HepG2 (cell line): ENCODE data around the gene GPR152. TPM values are rescaled to one million over a fixed set of nuclear protein-coding genes. Genes with fewer than 3 reads are reported as not detected.
"Not testable (repeated sequence)": the region's sequence is repeated elsewhere in the genome, so short reads cannot be mapped to it uniquely, and the experiment has no call there.

Experiments used
- ATAC-seq: fragments of 200-7000 bp; cut with Tn5 transposase; 3 replicates; pipeline ENCODE4 v1.9.1; 2020; ENCODE audit warnings: mild to moderate bottlenecking, moderate library complexity
- BruUV-seq: library from RNA; stranded (reverse); fragments of 400-500 nt; replicated peaks from 2 replicates; lab custom pipeline; 2021; lab: Mats Ljungman, UMichigan
- CTCF ChIA-PET: fragments of 300-600 bp; formaldehyde crosslinking; extraction: SDS; loops from one replicate; lab custom pipeline; 2021; ENCODE audit warnings: low total read pairs, inconsistent platforms, low intra/inter-chr PET ratio; lab: Yijun Ruan, JAX
- POLR2A ChIA-PET: fragments of 350-600 bp; sonication (Branson Sonifier 250); formaldehyde crosslinking; loops from one replicate; lab custom pipeline; 2020; ENCODE audit warnings: antibody characterized with exemption, inconsistent platforms; lab: Yijun Ruan, JAX
- DNase-seq: peaks from one replicate; pipeline ENCODE4 v3.0.0-alpha.2; 2015; ENCODE audit warnings: low spot score
- FAIRE-seq: peaks from 3 replicates; lab custom pipeline; 2011; peaks lifted over from hg19 to GRCh38; lab: Jason Lieb, UNC
- H2AFZ ChIP-seq: one replicate; pipeline ENCODE4 v1.6.1; 2011; ENCODE audit warnings: low read length, inconsistent platforms
- H3K27ac ChIP-seq: fragments of 300-600 bp; 3 replicates; pipeline ENCODE4 v1.8.0; 2011; ENCODE audit warnings: mixed run types, mild to moderate bottlenecking, mixed read lengths, low read length, inconsistent platforms; ENCODE audit not compliant: insufficient read depth; ENCODE audit errors: extremely low read length
- H3K27me3 ChIP-seq, 2 experiments: fragments of 200-600 bp in 1 of 2; 2 replicates in 1 of 2; 3 replicates in 1 of 2; pipeline versions ENCODE4 v1.6.0 to v1.8.0; 2011; ENCODE audit warnings: low read length in 2 of 2, mild to moderate bottlenecking in 2 of 2, moderate library complexity in 2 of 2, inconsistent platforms in 1 of 2; ENCODE audit not compliant: insufficient read depth in 2 of 2, control insufficient read depth in 1 of 2
- H3K36me3 ChIP-seq, 2 experiments: fragments of 200-600 bp in 1 of 2; replicated peaks in 1 of 2; 2 replicates in 1 of 2; 3 replicates in 1 of 2; pipeline versions ENCODE4 v1.5.1 to v1.8.0; 2011; ENCODE audit warnings: low read length in 2 of 2, inconsistent platforms in 1 of 2; ENCODE audit not compliant: insufficient read depth in 2 of 2, control insufficient read depth in 1 of 2
- H3K4me1 ChIP-seq: 2 replicates; pipeline ENCODE4 v1.5.1; 2012; ENCODE audit warnings: low read length, inconsistent platforms; ENCODE audit not compliant: insufficient read depth
- H3K4me2 ChIP-seq: 2 replicates; pipeline ENCODE4 v1.6.0; 2011; ENCODE audit warnings: low read depth, low read length, inconsistent platforms
- H3K4me3 ChIP-seq, 3 experiments: fragments of 200-600 bp in 1 of 3; sonication (generic), shearing (Covaris generic) in 1 of 3; replicated peaks in 1 of 3; 2 replicates each; pipeline ENCODE4 v1.5.1; 2011 to 2016; ENCODE audit warnings: low read length in 3 of 3, inconsistent platforms in 2 of 3, low read depth in 2 of 3, mild to moderate bottlenecking in 2 of 3, control low read depth in 1 of 3, mixed read lengths in 1 of 3; ENCODE audit not compliant: insufficient read depth in 1 of 3
- H3K79me2 ChIP-seq: one replicate; pipeline ENCODE4 v1.6.1; 2011; ENCODE audit warnings: low read length, inconsistent platforms; ENCODE audit not compliant: insufficient read depth
- H3K9ac ChIP-seq: 2 replicates; pipeline ENCODE4 v1.6.0; 2011; ENCODE audit warnings: mild to moderate bottlenecking, low read depth, low read length, inconsistent platforms; ENCODE audit not compliant: insufficient read depth
- H3K9me3 ChIP-seq: 2 replicates; pipeline ENCODE4 v1.5.1; 2012; ENCODE audit warnings: mild to moderate bottlenecking, low read length
- H4K20me1 ChIP-seq: 2 replicates; pipeline ENCODE4 v1.6.0; 2011; ENCODE audit warnings: inconsistent platforms, mild to moderate bottlenecking, low read length, moderate library complexity; ENCODE audit not compliant: insufficient read depth
- SOX5 ChIP-seq: IDR thresholded peaks from 2 replicates; pipeline ENCODE4 v1.6.1; 2016; ENCODE audit warnings: borderline replicate concordance
- WGBS: methylation state at CpG from one replicate; pipeline ENCODE4 v1.1.6; 2017; ENCODE audit warnings: low lambda C conversion rate; 5-methylcytosine and 5-hydroxymethylcytosine counted together
- in situ Hi-C: cut with HindIII; loops from 2 replicates; pipeline ENCODE4 v1.10.0; 2017; ENCODE audit warnings: low pct_unique_long_range_greater_than_20kb; ENCODE audit not compliant: extremely low pct_ligation_motif_present
- intact Hi-C: fragments of 100-400 bp; cut with micrococcal nuclease; formaldehyde crosslinking; loops from one replicate; pipeline ENCODE4 v1.10.0; 2022; ENCODE audit not compliant: unreplicated experiment
- polyA plus RNA-seq, 8 experiments: library from polyadenylated mRNA; depleted of rRNA in 3 of 8; stranded (reverse) in 7 of 8; unstranded in 1 of 8; fragments of >200 nt; fragmentation: Illumina TruSeq in 4 of 8; extraction: Trizol in 4 of 8; gene quantifications; 2 replicates each; pipeline versions ENCODE4 v1.2.1 to v1.2.3, GENCODE V29; 2011 to 2016; ENCODE audit warnings: low read depth in 4 of 8, missing spikeins in 1 of 8, mixed read lengths in 1 of 8; ENCODE audit not compliant: insufficient read depth in 1 of 8
- total RNA-seq, 5 experiments: library from RNA; depleted of rRNA; stranded (reverse); fragments of >200 nt; fragmentation: Illumina TruSeq; extraction: Trizol; gene quantifications; 2 replicates each; pipeline ENCODE4 v1.2.3, GENCODE V29; 2016; ENCODE audit warnings: low read depth in 1 of 5
- TF ChIP-seq, protein P1 (sequence below): IDR thresholded peaks from 2 replicates; pipeline ENCODE4 v1.6.1; 2016; ENCODE audit warnings: mild to moderate bottlenecking
- TF ChIP-seq, protein P2 (sequence below): sonication (generic); formaldehyde crosslinking; conservative IDR thresholded peaks from 2 replicates; pipeline ENCODE4 v1.4.0; 2020; ENCODE audit warnings: mild to moderate bottlenecking, missing genetic modification reagents, moderate library complexity

GPR152 gene
- total and polyA plus RNA-seq, 2 of the 13 experiments (the other 11 are each of a cell fraction or from before 2014, with no cell fraction given), result not detected

- FAIRE-seq, ATAC-seq, intact Hi-C loops, H3K36me3 ChIP-seq, DNase-seq, H3K4me3 ChIP-seq, BruUV-seq, H2AFZ ChIP-seq, H3K27me3 ChIP-seq, H4K20me1 ChIP-seq, H3K9ac ChIP-seq, in situ Hi-C loops, CTCF ChIA-PET, H3K9me3 ChIP-seq, H3K79me2 ChIP-seq: not testable (repeated sequence)
- Histone ChIP-seq H3K27ac (peak overlapping the region; percentile 54), H3K4me1 (peaks cover 52% of the 10 kb centered on the region), H3K4me2 (peak overlapping the region; percentile 28; the same call in 1 of the 2 replicates)
- POLR2A ChIA-PET, result interaction anchor here (1.1 to 1.5 kb wide), 3 partner anchors 9 to 124 kb away, joined by 3 to 6 read pairs (median 3); partner anchors contain the start of gene POLD4
- WGBS, result 31% methylated on average over 14 of the region's 16 CpGs
- peak; percentile 7; the same call in 1 of the 2 replicates for TF ChIP-seq SOX5 (CRISPR knock-in tag)
- TF ChIP-seq, protein P1, sequence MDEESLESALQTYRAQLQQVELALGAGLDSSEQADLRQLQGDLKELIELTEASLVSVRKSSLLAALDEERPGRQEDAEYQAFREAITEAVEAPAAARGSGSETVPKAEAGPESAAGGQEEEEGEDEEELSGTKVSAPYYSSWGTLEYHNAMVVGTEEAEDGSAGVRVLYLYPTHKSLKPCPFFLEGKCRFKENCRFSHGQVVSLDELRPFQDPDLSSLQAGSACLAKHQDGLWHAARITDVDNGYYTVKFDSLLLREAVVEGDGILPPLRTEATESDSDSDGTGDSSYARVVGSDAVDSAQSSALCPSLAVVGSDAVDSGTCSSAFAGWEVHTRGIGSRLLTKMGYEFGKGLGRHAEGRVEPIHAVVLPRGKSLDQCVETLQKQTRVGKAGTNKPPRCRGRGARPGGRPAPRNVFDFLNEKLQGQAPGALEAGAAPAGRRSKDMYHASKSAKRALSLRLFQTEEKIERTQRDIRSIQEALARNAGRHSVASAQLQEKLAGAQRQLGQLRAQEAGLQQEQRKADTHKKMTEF (CRISPR knock-in tag), result 0 out of 2 replicates have a peak, but pooled peaks have one; percentile 17
- TF ChIP-seq, protein P2, sequence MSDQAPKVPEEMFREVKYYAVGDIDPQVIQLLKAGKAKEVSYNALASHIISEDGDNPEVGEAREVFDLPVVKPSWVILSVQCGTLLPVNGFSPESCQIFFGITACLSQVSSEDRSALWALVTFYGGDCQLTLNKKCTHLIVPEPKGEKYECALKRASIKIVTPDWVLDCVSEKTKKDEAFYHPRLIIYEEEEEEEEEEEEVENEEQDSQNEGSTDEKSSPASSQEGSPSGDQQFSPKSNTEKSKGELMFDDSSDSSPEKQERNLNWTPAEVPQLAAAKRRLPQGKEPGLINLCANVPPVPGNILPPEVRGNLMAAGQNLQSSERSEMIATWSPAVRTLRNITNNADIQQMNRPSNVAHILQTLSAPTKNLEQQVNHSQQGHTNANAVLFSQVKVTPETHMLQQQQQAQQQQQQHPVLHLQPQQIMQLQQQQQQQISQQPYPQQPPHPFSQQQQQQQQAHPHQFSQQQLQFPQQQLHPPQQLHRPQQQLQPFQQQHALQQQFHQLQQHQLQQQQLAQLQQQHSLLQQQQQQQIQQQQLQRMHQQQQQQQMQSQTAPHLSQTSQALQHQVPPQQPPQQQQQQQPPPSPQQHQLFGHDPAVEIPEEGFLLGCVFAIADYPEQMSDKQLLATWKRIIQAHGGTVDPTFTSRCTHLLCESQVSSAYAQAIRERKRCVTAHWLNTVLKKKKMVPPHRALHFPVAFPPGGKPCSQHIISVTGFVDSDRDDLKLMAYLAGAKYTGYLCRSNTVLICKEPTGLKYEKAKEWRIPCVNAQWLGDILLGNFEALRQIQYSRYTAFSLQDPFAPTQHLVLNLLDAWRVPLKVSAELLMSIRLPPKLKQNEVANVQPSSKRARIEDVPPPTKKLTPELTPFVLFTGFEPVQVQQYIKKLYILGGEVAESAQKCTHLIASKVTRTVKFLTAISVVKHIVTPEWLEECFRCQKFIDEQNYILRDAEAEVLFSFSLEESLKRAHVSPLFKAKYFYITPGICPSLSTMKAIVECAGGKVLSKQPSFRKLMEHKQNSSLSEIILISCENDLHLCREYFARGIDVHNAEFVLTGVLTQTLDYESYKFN (CRISPR knock-in tag), result peak; percentile 16; the same call in 1 of the 2 replicates
Observed at GRCh38 chr11:67477344-67478050, 25.0 kb upstream of the GPR152 start.
